ENCODE data around the gene GGA1. TPM values are rescaled to one million over a fixed set of nuclear protein-coding genes. Genes with fewer than 3 reads are reported as not detected.

Gene GGA1
- total RNA-seq, 2 donors from 2014 or later, result 68.8 to 83.9 TPM

GRCh38 chr22:37664249-37665101 lies 55.8 kb downstream of the GGA1 start:
- H3K9me3 Mint-ChIP-seq, result no peaks in the 10 kb centered on the region
- H3K27ac Mint-ChIP-seq, result peak overlapping the region in 1 of 2 donors; percentile 22
- ATAC-seq (no peak), DNase-seq (ENCODE audit: low spot score in 2 of 2) (no peak)
- H3K36me3 Mint-ChIP-seq, result peaks cover 4 to 18% of the 10 kb centered on the region in 2 donors

- no peak for ATAC-seq
- no peaks in the 10 kb centered on the region for H3K9me3 Mint-ChIP-seq
- no peak for DNase-seq (ENCODE audit: low spot score in 2 of 2)
Observed at GRCh38 chr22:37665487-37665886, 56.9 kb downstream of the GGA1 start.

GRCh38 chr22:37669586-37669985 lies 61.0 kb downstream of the GGA1 start:
- ATAC-seq, result peak in 1 of 2 donors; percentile 41
- Mint-ChIP-seq H3K27ac (no peak overlapping the region), H3K36me3 (peaks cover 0 to 6% of the 10 kb centered on the region in 2 donors), H3K9me3 (no peaks in the 10 kb centered on the region)
- no peak for DNase-seq (ENCODE audit: low spot score in 2 of 2)

More at GRCh38 chr22:37665487-37665886, 56.9 kb downstream of the GGA1 start:
- Mint-ChIP-seq H3K27ac (no peak overlapping the region), H3K36me3 (peaks cover 0 to 13% of the 10 kb centered on the region in 2 donors)

GRCh38 chr22:37672206-37672919 lies 63.7 kb downstream of the GGA1 start:
- H3K9me3 Mint-ChIP-seq, result no peaks in the 10 kb centered on the region
- ATAC-seq (no peak), DNase-seq (ENCODE audit: low spot score in 2 of 2) (no peak)
- no peak overlapping the region for H3K27ac Mint-ChIP-seq
- peaks cover 0 to 16% of the 10 kb centered on the region in 2 donors for H3K36me3 Mint-ChIP-seq

- ATAC-seq (no peak), DNase-seq (ENCODE audit: low spot score in 2 of 2) (no peak)
- Mint-ChIP-seq H3K9me3 (no peaks in the 10 kb centered on the region), H3K36me3 (peaks cover 0 to 18% of the 10 kb centered on the region in 2 donors), H3K27ac (no peak overlapping the region)
Observed at GRCh38 chr22:37672920-37673455, 64.4 kb downstream of the GGA1 start.

- H3K27ac Mint-ChIP-seq, result no peak overlapping the region
Observed at GRCh38 chr22:37674248-37674647, 65.6 kb downstream of the GGA1 start.

GRCh38 chr22:37674951-37675929 lies 66.6 kb downstream of the GGA1 start, which contains the start of gene LGALS1:
LGALS1 (plus strand) TSS chr22:37675636; CDS start chr22:37675703, 67 bp downstream.
- peaks cover 0 to 25% of the 10 kb centered on the region in 2 donors for H3K36me3 Mint-ChIP-seq
- DNase-seq (ENCODE audit: low spot score in 2 of 2) (peak; percentile 80 to 88), ATAC-seq (peak; percentile 72 to 73)
- H3K9me3 Mint-ChIP-seq, result no peaks in the 10 kb centered on the region
- H3K27ac Mint-ChIP-seq, result peak within 1 kb of the TSS; percentile 86 to 92

More at GRCh38 chr22:37674248-37674647, 65.6 kb downstream of the GGA1 start:
- ATAC-seq (no peak), DNase-seq (ENCODE audit: low spot score in 2 of 2) (no peak)
- Mint-ChIP-seq H3K9me3 (no peaks in the 10 kb centered on the region), H3K36me3 (peaks cover 0 to 18% of the 10 kb centered on the region in 2 donors)

GRCh38 chr22:37675930-37676735 lies 67.5 kb downstream of the GGA1 start:
- H3K27ac Mint-ChIP-seq, result peak overlapping the region; percentile 86 to 92
- peak; percentile 14 to 69 for DNase-seq (ENCODE audit: low spot score in 2 of 2)
- H3K36me3 Mint-ChIP-seq, result peaks cover 0 to 25% of the 10 kb centered on the region in 2 donors
- ATAC-seq, result peak in 1 of 2 donors; percentile 3
- H3K9me3 Mint-ChIP-seq, result no peaks in the 10 kb centered on the region

- peaks cover 0 to 25% of the 10 kb centered on the region in 2 donors for H3K36me3 Mint-ChIP-seq
- ATAC-seq, result peak; percentile 77 to 80
- H3K9me3 Mint-ChIP-seq, result no peaks in the 10 kb centered on the region
Observed at GRCh38 chr22:37676736-37677492, 68.3 kb downstream of the GGA1 start.

GRCh38 chr22:37677493-37677974 lies 68.9 kb downstream of the GGA1 start:
- DNase-seq (ENCODE audit: low spot score in 2 of 2) (no peak), ATAC-seq (peak in 1 of 2 donors; percentile 6)
- Mint-ChIP-seq H3K9me3 (no peaks in the 10 kb centered on the region), H3K36me3 (peaks cover 0 to 25% of the 10 kb centered on the region in 2 donors), H3K27ac (peak overlapping the region; percentile 74 to 86)

More at GRCh38 chr22:37676736-37677492, 68.3 kb downstream of the GGA1 start:
- peak; percentile 93 for DNase-seq (ENCODE audit: low spot score in 2 of 2)
- H3K27ac Mint-ChIP-seq, result peak overlapping the region; percentile 86 to 92

GRCh38 chr22:37678372-37678771 lies 69.7 kb downstream of the GGA1 start:
- H3K27ac Mint-ChIP-seq, result no peak overlapping the region
- no peak for ATAC-seq

GRCh38 chr22:37679670-37680069 lies 71.0 kb downstream of the GGA1 start:
- ATAC-seq (no peak), DNase-seq (ENCODE audit: low spot score in 2 of 2) (no peak)
- no peak overlapping the region for H3K27ac Mint-ChIP-seq
- H3K9me3 Mint-ChIP-seq, result no peaks in the 10 kb centered on the region
- H3K36me3 Mint-ChIP-seq, result peaks cover 0 to 25% of the 10 kb centered on the region in 2 donors

More at GRCh38 chr22:37678372-37678771, 69.7 kb downstream of the GGA1 start:
- DNase-seq (ENCODE audit: low spot score in 2 of 2), result no peak
- Mint-ChIP-seq H3K36me3 (peaks cover 0 to 25% of the 10 kb centered on the region in 2 donors), H3K9me3 (no peaks in the 10 kb centered on the region)

GRCh38 chr22:37680191-37680851 lies 71.7 kb downstream of the GGA1 start:
- no peak for ATAC-seq
- Mint-ChIP-seq H3K36me3 (peaks cover 0 to 25% of the 10 kb centered on the region in 2 donors), H3K9me3 (no peaks in the 10 kb centered on the region), H3K27ac (no peak overlapping the region)
- no peak for DNase-seq (ENCODE audit: low spot score in 2 of 2)

- no peak for DNase-seq (ENCODE audit: low spot score in 2 of 2)
- no peaks in the 10 kb centered on the region for H3K9me3 Mint-ChIP-seq
- H3K36me3 Mint-ChIP-seq, result peaks cover 0 to 18% of the 10 kb centered on the region in 2 donors
- peak overlapping the region in 1 of 2 donors; percentile 72 for H3K27ac Mint-ChIP-seq
- no peak for ATAC-seq
Observed at GRCh38 chr22:37681001-37681424, 72.4 kb downstream of the GGA1 start.
